SK-N-MC (cell line): ENCODE results near the gene TOX2.

Experiments used
- EZH2 ChIP-seq: fragments of 200-600 bp; sonication (generic); IDR thresholded peaks from one replicate; pipeline ENCODE4 v1.6.1; 2017; ENCODE audit warnings: antibody characterized with exemption
- FOXP2 ChIP-seq: optimal IDR thresholded peaks from 2 replicates; pipeline ENCODE3; 2011; ENCODE audit warnings: mild to moderate bottlenecking, moderate library complexity; ENCODE audit not compliant: insufficient read depth; ENCODE audit errors: extremely low read length, control extremely low read depth
- POLR2AphosphoS5 ChIP-seq: IDR thresholded peaks from 2 replicates; pipeline ENCODE4 v1.6.1; 2012; ENCODE audit warnings: mild to moderate bottlenecking, low read depth, low read length, borderline replicate concordance

DNA sequence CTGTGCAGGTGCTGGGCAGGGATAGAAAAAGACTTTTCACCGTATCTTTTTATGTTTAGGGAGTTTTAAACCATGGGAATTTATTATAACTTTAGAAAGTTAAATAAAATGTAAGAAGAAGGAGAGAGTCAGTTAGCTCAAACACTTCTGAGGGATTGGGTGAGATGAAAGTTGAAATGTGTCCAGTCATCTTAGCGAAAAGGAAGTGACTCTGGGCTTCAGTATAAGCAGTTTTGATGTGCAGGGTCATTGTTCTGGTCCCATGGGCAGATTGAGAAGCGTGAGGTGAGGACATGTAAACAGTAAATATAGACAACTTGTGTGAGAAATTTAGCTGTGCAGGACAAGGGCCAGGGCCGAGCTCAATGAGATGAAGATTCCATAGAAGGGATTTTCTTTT lies 66.9 kb downstream of the TOX2 start:
- TF ChIP-seq POLR2AphosphoS5 (no peak), EZH2 (no peak), FOXP2 (no peak)
